Posterior vena cava (tissue), 2 donors: Measurements from ENCODE around the gene AIF1L. TPM values are rescaled to one million over a fixed set of nuclear protein-coding genes. Genes with fewer than 3 reads are reported as not detected.

Experiments
- DNase-seq: peaks from one replicate; pipeline ENCODE4 v3.0.0-alpha.2; 2020; ENCODE audit warnings: low spot score
- intact Hi-C, 2 donors: fragments of 100-400 bp; cut with DNase I; formaldehyde crosslinking; loops; one replicate each; pipeline versions ENCODE4 v1.14.1 to v1.14.2; 2022 to 2023
- long read RNA-seq, 2 donors: library from polyadenylated mRNA; unstranded; transcript quantifications; one replicate each; pipeline ENCODE4 v2.0.0, GENCODE V29; 2020 to 2021
- total RNA-seq, 2 donors: library from RNA; stranded (reverse); fragmentation: NEBNext Ultra II Directional; extraction: Animal tissue kit (Norgen Biotek cat#: 25700); gene quantifications; one replicate each; pipeline ENCODE4 v1.2.1, GENCODE V29; 2021
- donor health status: DM: yes; HTN: yes; CAD: no.
- donor health status: DM: yes; HTN: yes; CAD: no.

AIF1L gene
- total RNA-seq = 10 to 100 TPM; 27.3 to 31.2 TPM
- long read RNA-seq, donor 1, transcript AIF1L-201 (6 exons, 3,364 nt) = major isoform, 12 of 15 reads
- long read RNA-seq, donor 1, partial matches to known transcripts = 0 of 15 reads
- long read RNA-seq, donor 1, other reads (novel, unspliced or antisense) = 2 of 15 reads
- long read RNA-seq, donor 2, transcript AIF1L-201 (6 exons, 3,364 nt) = major isoform, 32 of 43 reads
- long read RNA-seq, donor 2, partial matches to known transcripts = 1 of 43 reads
- long read RNA-seq, donor 2, other reads (novel, unspliced or antisense) = 9 of 43 reads

GRCh38 chr9:131096269-131097125 lies at the start of gene AIF1L:
Gene AIF1L, plus strand, starts transcription at chr9:131096531. Its CDS starts 99 bp downstream, at chr9:131096630.
- DNase-seq = no peak
- intact Hi-C loops = no loop called here

DNA sequence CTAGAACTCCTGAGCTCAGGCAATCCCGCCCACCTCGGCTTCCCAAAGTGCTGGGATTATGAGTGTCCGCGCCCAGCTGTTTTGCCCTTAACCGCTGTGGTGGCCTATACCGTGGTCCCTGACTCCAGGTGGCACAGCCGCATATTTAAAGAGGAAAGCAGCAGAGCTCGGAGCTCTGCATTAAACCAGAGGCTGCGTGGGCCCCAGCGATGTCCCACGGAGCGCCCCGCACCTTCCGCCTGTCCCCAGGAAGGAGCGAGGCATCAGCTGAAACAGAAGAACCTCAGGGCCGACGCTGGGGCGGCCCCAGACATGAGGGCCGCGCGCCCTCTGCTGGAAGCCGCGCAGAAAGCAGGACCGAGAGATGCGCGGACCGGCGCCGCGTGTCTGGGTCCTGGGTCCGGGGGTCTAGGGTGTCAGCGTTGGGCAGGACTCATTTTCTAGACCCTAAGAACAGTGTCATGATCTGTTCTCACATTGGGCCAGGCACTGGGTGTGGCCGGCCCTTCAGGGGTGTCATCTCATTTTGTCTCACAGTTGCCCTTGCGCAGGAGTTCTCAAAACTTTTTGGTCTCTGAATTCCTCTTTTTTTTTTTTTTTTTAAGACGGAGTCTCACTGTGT lies 49.6 kb upstream of the AIF1L start:
- DNase-seq = peak; percentile 92
- intact Hi-C loops = loop anchor here in 1 of 2 donors (10.0 kb wide), 1 partner anchor 342 kb away; no protein-coding TSS in a partner anchor

- intact Hi-C loops = loop anchor here in 1 of 2 donors (10.0 kb wide), 1 partner anchor 344 kb away; no protein-coding TSS in a partner anchor
These were observed 48.0 kb upstream of the AIF1L start for GRCh38 chr9:131048332-131048731.

DNA sequence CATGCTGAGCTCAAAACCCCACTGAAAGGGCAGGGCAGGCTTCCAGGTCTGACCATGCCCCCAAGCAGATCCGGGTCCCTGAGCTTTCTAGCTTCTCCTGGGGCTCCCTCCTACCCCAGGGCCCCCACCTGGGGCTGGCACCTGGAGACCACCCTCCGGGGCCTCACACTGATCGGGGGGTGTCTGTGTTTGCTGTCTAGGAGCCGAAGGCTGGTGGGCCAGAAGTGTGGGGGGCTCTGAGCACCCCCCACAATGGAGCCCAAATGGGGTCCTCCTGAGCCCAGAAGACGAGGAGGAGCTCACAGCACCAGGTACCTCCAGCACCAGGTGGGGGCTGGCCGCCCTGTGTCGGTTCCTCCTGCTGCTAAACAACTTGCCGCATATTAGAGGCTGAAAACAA lies 47.5 kb upstream of the AIF1L start:
- intact Hi-C loops = loop anchor here in 1 of 2 donors (10.0 kb wide), 1 partner anchor 344 kb away; no protein-coding TSS in a partner anchor

More at GRCh38 chr9:131048332-131048731, 48.0 kb upstream of the AIF1L start:
- peak; percentile 60 for DNase-seq

DNA sequence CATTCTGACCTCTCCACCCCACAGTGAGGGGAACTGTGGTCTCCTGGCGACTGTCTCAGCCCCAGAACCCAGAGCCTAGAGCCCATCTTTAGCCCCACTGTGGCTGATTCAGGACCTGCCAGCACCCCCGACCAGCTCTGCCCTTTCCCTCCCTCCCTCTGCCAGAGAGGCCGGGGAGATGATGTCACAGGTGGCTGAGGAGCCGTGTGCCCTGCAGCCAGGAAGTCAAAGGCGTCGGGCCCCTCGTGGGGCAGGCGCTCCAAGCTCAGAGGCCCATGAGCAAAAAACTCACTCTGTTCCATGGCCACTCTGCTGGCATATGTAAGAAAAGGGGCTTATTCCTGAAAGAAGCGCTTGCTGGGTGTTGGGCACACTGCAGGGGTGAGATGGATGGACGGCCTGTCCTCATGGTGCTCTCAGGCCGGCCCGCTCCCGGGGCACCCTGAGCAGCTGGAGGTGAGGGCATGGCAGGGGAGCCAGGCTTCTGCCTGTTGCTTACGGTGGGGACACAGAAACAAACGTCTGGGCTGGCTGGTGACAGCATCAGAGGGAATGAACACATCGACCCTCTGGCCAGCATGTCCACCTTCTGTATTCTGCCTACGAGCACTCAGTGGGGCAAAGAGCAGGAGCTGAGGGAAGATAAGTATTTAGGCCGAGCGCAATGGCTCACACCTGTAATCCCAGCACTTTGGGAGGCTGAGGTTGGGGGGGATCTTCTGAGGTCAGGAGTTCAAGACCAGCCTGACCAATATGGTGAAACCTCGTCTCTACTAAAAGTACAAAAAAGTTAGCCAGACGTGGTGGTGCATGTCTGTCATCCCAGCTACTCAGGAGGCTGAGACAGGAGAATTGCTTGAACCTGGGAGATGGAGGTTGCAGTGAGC lies 46.3 kb upstream of the AIF1L start:
- intact Hi-C loops = loop anchor here in 1 of 2 donors (5.0 to 10.0 kb wide), 2 partner anchors 38 to 345 kb away; no protein-coding TSS in a partner anchor
- DNase-seq = no peak

More for the DNA sequence above, 47.5 kb upstream of the AIF1L start:
- DNase-seq = peak; percentile 61

DNA sequence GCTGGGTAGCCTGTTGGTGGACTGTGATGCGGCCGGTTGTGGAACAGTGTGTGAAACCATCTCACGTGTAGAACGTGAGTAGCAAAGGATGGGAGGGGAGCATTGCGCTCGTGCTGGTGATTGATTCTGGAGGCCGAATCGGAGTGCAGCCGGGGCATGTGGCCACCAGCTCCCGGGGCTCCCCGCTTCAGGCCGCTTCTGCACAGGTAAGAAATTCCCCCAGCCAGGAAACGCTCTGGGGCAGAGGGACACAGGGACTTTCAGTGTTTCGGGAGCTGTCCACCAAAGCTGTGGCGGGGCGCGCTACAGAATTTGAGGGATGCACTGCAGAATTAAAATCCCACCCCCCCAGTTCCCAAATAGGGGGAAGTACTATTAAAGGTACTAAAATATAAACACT lies 45.5 kb upstream of the AIF1L start:
- intact Hi-C loops = loop anchor here in 1 of 2 donors (5.0 kb wide), 1 partner anchor 39 kb away; no protein-coding TSS in a partner anchor
- DNase-seq = peak; percentile 68

GRCh38 chr9:131051592-131052517 lies 44.5 kb upstream of the AIF1L start:
- intact Hi-C loops = loop anchor here in 1 of 2 donors (5.0 kb wide), 1 partner anchor 40 kb away; no protein-coding TSS in a partner anchor
- DNase-seq = peak; percentile 51

GRCh38 chr9:131053896-131054295 lies 42.4 kb upstream of the AIF1L start:
- intact Hi-C loops = loop anchor here in 1 of 2 donors (5.0 kb wide), 1 partner anchor 42 kb away; no protein-coding TSS in a partner anchor
- no peak for DNase-seq

DNA sequence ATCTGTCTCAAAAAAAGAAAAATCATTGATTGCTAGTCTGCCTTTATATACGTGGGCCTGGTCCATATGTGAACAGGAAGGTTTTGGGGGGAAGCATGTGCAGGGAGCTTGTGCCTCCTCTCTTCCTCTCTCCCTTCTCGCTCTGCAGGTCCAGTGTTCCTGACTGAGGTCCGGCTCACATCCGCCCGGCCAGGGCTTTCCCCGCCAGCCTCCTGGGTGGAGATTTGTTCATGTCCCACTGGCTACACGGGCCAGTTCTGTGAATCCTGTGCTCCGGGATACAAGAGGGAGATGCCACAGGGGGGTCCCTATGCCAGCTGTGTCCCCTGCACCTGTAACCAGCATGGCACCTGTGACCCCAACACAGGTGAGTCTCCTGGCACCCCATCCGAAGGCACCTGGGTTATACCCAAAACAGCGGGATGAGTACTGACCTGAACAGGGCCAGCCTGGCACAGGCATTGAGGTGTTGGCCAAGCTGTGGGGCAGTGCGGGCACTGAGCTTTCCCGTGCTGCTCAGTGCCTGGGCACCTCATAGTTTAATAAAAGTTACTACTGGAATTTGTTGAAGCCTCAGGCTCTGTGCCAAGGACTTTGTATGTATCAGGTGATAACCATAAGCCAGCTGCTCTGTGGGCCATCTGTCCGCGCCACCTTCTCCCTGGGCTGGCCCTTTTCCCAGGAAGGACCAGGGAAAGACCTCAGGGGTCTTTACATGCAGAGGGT lies 39.4 kb upstream of the AIF1L start:
- intact Hi-C loops = loop anchor here in 1 of 2 donors (5.0 kb wide), 1 partner anchor 275 kb away; no protein-coding TSS in a partner anchor

GRCh38 chr9:131060900-131061630 lies 35.3 kb upstream of the AIF1L start:
- DNase-seq = no peak
- intact Hi-C loops = no loop called here

More for the DNA sequence above, 39.4 kb upstream of the AIF1L start:
- DNase-seq = peak; percentile 75

DNA sequence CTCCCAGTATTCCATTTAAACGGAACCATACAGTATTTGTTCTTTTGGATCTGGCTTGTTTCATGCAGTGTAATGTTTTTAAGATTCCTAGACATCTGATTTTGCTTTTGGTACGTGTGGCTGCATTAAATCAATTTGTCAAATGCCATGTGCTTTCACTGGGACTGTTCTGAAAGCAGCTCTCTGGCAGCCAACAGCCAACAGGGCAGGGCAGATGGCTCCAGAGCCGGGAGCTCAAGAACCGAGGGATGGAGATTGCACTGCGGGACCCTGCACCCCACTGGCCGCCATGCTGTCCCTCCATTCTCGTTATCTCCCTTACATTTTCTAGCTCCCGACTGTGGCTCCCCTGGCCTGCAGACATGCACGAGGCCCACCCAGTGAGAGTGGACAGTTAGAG lies 33.4 kb upstream of the AIF1L start:
- intact Hi-C loops = no loop called here
- DNase-seq = no peak

GRCh38 chr9:131065599-131065998 lies 30.7 kb upstream of the AIF1L start:
- no peak for DNase-seq
- intact Hi-C loops = no loop called here

DNA sequence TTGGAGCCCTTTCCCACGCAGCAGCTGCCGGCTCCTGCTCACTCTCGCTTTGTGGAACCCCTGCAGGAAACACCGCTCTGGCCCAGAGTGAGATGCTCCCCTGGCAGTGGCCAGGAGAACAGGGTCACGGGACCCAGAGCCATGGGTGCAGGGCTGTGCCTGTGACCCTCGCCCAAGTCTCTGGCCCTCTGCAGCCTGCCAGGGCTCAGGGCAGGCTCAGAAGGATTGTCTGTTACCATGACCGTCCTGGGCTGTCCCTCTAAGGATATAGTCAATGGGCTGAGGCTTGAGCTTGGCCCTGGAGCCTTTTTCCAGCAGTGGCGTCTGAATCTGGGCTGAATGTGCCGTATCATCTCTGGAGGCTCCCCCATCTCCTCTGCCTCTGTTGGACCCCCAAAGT lies 28.7 kb upstream of the AIF1L start:
- intact Hi-C loops = no loop called here
- no peak for DNase-seq

DNA sequence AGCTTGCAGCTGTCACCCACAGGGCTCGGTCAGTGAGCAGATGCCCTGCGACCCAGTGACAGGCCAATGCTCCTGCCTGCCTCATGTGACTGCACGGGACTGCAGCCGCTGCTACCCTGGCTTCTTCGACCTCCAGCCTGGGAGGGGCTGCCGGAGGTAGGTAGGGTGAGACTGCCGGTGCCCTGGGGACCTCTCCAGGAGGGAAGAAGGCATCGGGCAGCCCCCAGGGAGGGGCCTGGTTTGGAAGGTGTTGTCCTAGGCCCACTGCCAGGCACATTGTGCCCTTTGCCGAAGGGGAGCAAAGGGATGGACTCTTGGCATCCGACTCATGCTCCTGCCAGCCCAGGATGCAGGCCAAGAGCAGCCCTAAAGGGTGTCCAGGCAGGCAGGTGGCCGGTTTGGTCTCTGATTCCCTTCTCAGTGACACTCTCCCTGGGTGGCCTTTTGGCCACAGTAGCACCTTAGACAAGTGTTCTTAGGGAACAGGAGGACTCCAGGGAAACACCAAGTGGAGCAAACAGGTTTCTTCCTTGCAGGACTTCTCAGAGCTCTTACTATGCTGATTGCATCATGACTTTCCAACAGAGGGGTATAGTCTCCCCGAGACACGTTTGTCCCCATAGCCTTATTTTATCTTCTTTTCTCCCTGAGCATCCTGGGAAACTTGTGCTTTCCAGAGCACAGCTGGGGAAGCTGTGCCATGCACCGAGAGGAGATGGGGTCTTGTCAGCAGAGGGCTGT lies 28.1 kb upstream of the AIF1L start:
- intact Hi-C loops = no loop called here
- no peak for DNase-seq

- no peak for DNase-seq
- intact Hi-C loops = no loop called here
These were observed 26.6 kb upstream of the AIF1L start for GRCh38 chr9:131069699-131070098.
